WTC11 (cell line): Measurements from ENCODE around the gene ZFAND6. TPM values are rescaled to one million over a fixed set of nuclear protein-coding genes. Genes with fewer than 3 reads are reported as not detected.

Source experiments
- ATAC-seq: fragments of 200-7000 bp; cut with Tn5 transposase; 2 replicates; pipeline ENCODE4 v1.10.0; 2021; ENCODE audit warnings: mild to moderate bottlenecking, moderate library complexity
- CTCF ChIA-PET: fragments of 300-600 bp; sonication (Branson Sonifier 250); formaldehyde crosslinking; loops from one replicate; lab custom pipeline; 2021; ENCODE audit warnings: antibody characterized with exemption; lab: Charles Lee
- POLR2A ChIA-PET: fragments of 350-600 bp; sonication (Branson Sonifier 250); formaldehyde crosslinking; loops from one replicate; lab custom pipeline; 2021; ENCODE audit warnings: antibody characterized with exemption; lab: Charles Lee
- DNase-seq: peaks from one replicate; pipeline ENCODE4 v3.0.0; 2021; ENCODE audit warnings: low spot score
- H3K27ac Mint-ChIP-seq: 2 replicates; pipeline ENCODE4 v1.8.0; 2021; ENCODE audit warnings: mixed read lengths
- H3K27me3 Mint-ChIP-seq: 2 replicates; pipeline ENCODE4 v1.8.0; 2021; ENCODE audit warnings: low read depth, mild to moderate bottlenecking, moderate library complexity, mixed read lengths
- H3K36me3 Mint-ChIP-seq: 2 replicates; pipeline ENCODE4 v1.8.0; 2021; ENCODE audit warnings: mixed read lengths
- H3K4me1 Mint-ChIP-seq: 2 replicates; pipeline ENCODE4 v1.8.0; 2022; ENCODE audit warnings: mixed read lengths
- H3K4me3 Mint-ChIP-seq: 2 replicates; pipeline ENCODE4 v1.8.0; 2021; ENCODE audit warnings: mild to moderate bottlenecking, moderate library complexity, mixed read lengths
- H3K9me3 Mint-ChIP-seq: 2 replicates; pipeline ENCODE4 v1.8.0; 2021; ENCODE audit warnings: mixed read lengths
- AFF4 ChIP-seq: sonication (generic); formaldehyde crosslinking; IDR thresholded peaks from 2 replicates; pipeline ENCODE4 v1.8.1; 2023; ENCODE audit warnings: mild to moderate bottlenecking, missing genetic modification reagents, borderline replicate concordance
- ATF2 ChIP-seq: sonication (generic); formaldehyde crosslinking; IDR thresholded peaks from 2 replicates; pipeline ENCODE4 v1.8.1; 2022; ENCODE audit warnings: low read depth, missing genetic modification reagents, borderline replicate concordance
- CDX4 ChIP-seq: fragments of 250-450 bp; sonication (Bioruptor Pico); IDR thresholded peaks from 2 replicates; pipeline ENCODE4 v1.9.0; 2021; ENCODE audit warnings: moderate library complexity, mild to moderate bottlenecking, inconsistent platforms, borderline replicate concordance
- E2F1 ChIP-seq: sonication (generic); formaldehyde crosslinking; IDR thresholded peaks from 2 replicates; pipeline ENCODE4 v1.8.0; 2022; ENCODE audit warnings: mild to moderate bottlenecking, missing genetic modification reagents
- PREB ChIP-seq: sonication (generic); formaldehyde crosslinking; IDR thresholded peaks from 2 replicates; pipeline ENCODE4 v1.8.1; 2022; ENCODE audit warnings: mild to moderate bottlenecking, missing genetic modification reagents, moderate library complexity, borderline replicate concordance
- STAT6 ChIP-seq: sonication (generic); formaldehyde crosslinking; conservative IDR thresholded peaks from 2 replicates; pipeline ENCODE4 v1.8.1; 2023; ENCODE audit warnings: mild to moderate bottlenecking, low read depth, missing genetic modification reagents, moderate library complexity
- TEAD4 ChIP-seq: sonication (generic); formaldehyde crosslinking; IDR thresholded peaks from 2 replicates; pipeline ENCODE4 v1.8.0; 2022; ENCODE audit warnings: mild to moderate bottlenecking, missing genetic modification reagents
- USF2 ChIP-seq: sonication (generic); formaldehyde crosslinking; IDR thresholded peaks from 2 replicates; pipeline ENCODE4 v1.8.1; 2023; ENCODE audit warnings: mild to moderate bottlenecking, missing genetic modification reagents, moderate library complexity
- ZBTB21 ChIP-seq: sonication (generic); formaldehyde crosslinking; IDR thresholded peaks from 2 replicates; pipeline ENCODE4 v1.8.1; 2023; ENCODE audit warnings: mild to moderate bottlenecking, missing genetic modification reagents, borderline replicate concordance
- ZNF219 ChIP-seq: sonication (generic); formaldehyde crosslinking; IDR thresholded peaks from 2 replicates; pipeline ENCODE4 v1.8.0; 2023; ENCODE audit warnings: missing genetic modification reagents, mild to moderate bottlenecking, borderline replicate concordance
- ZNF281 ChIP-seq: sonication (generic); formaldehyde crosslinking; IDR thresholded peaks from 2 replicates; pipeline ENCODE4 v1.8.0; 2023; ENCODE audit warnings: mild to moderate bottlenecking, missing genetic modification reagents
- ZNF396 ChIP-seq: fragments of 250-450 bp; sonication (Bioruptor Pico); IDR thresholded peaks from 2 replicates; pipeline ENCODE4 v1.8.0; 2021; ENCODE audit warnings: mild to moderate bottlenecking, moderate library complexity, borderline replicate concordance
- ZNF512 ChIP-seq: sonication (generic); formaldehyde crosslinking; IDR thresholded peaks from 2 replicates; pipeline ENCODE4 v1.8.1; 2022; ENCODE audit warnings: missing genetic modification reagents, borderline replicate concordance
- ZSCAN18 ChIP-seq: fragments of 250-450 bp; sonication (Bioruptor Pico); IDR thresholded peaks from 2 replicates; pipeline ENCODE4 v2.1.2; 2022; ENCODE audit warnings: mild to moderate bottlenecking, moderate library complexity
- total RNA-seq: library from RNA; stranded (reverse); gene quantifications from 3 replicates; pipeline ENCODE4 v1.2.3, GENCODE V29; 2021

Gene ZFAND6
- total RNA-seq, 1 experiment from 2014 or later, result 114 TPM

- H3K4me1 Mint-ChIP-seq, result no peaks in the 10 kb centered on the region
- CTCF ChIA-PET, result interaction anchor here (0.7 kb wide), 2 partner anchors 27 to 326 kb away, joined by 3 to 8 read pairs; partner anchors contain the start of gene FAH
- TF ChIP-seq AFF4 (no peak), TEAD4 (CRISPR knock-in tag) (no peak), PREB (CRISPR knock-in tag) (no peak), ZNF512 (no peak), ZNF219 (no peak), ATF2 (no peak), ZSCAN18 (CRISPR knock-in tag) (no peak), E2F1 (CRISPR knock-in tag) (no peak), ZBTB21 (CRISPR knock-in tag) (no peak)
- no peak overlapping the region for H3K4me3 Mint-ChIP-seq
- H3K36me3 Mint-ChIP-seq, result peaks cover 12% of the 10 kb centered on the region
- DNase-seq (no peak), ATAC-seq (no peak)
- no peaks in the 10 kb centered on the region for H3K27me3 Mint-ChIP-seq
- H3K9me3 Mint-ChIP-seq, result no peaks in the 10 kb centered on the region; the same call in 1 of the 2 replicates
- no peak overlapping the region; the same call in 1 of the 2 replicates for H3K27ac Mint-ChIP-seq
- POLR2A ChIA-PET, result no interaction called here
Observed at GRCh38 chr15:80179025-80179759, 119.7 kb downstream of the ZFAND6 start.

GRCh38 chr15:80179935-80180334 is 120.5 kb downstream of the ZFAND6 start:
- H3K27me3 Mint-ChIP-seq, result no peaks in the 10 kb centered on the region
- no peak overlapping the region for H3K27ac Mint-ChIP-seq
- POLR2A ChIA-PET, result no interaction called here
- no peak for TF ChIP-seq USF2 (CRISPR knock-in tag)
- no peak for TF ChIP-seq STAT6 (CRISPR knock-in tag)
- TF ChIP-seq ZNF281 (CRISPR knock-in tag), result no peak
- no peak for TF ChIP-seq ZNF396
- no peak for TF ChIP-seq CDX4

More at GRCh38 chr15:80179935-80180334, 120.5 kb downstream of the ZFAND6 start:
- DNase-seq, result no peak
- CTCF ChIA-PET, result interaction anchor here (0.7 kb wide), 2 partner anchors 28 to 327 kb away, joined by 3 to 8 read pairs; partner anchors contain the start of gene FAH
- Mint-ChIP-seq H3K9me3 (no peaks in the 10 kb centered on the region; the same call in 1 of the 2 replicates), H3K4me3 (no peak overlapping the region), H3K36me3 (peaks cover 14% of the 10 kb centered on the region), H3K4me1 (no peaks in the 10 kb centered on the region)
- ATAC-seq, result no peak
